NCI-H1436 treated with DMSO at 0.1 percent for 48 hours (cell line): ENCODE measurements around the gene KANK4.
"Not testable (repeated sequence)": the region's sequence is repeated elsewhere in the genome, so short reads cannot be mapped to it uniquely, and the experiment has no call there.

Experiments
- DNase-seq: peaks from one replicate; lab custom pipeline; 2025; lab: John Stamatoyannopoulos, UW

The KANK4 gene

DNA sequence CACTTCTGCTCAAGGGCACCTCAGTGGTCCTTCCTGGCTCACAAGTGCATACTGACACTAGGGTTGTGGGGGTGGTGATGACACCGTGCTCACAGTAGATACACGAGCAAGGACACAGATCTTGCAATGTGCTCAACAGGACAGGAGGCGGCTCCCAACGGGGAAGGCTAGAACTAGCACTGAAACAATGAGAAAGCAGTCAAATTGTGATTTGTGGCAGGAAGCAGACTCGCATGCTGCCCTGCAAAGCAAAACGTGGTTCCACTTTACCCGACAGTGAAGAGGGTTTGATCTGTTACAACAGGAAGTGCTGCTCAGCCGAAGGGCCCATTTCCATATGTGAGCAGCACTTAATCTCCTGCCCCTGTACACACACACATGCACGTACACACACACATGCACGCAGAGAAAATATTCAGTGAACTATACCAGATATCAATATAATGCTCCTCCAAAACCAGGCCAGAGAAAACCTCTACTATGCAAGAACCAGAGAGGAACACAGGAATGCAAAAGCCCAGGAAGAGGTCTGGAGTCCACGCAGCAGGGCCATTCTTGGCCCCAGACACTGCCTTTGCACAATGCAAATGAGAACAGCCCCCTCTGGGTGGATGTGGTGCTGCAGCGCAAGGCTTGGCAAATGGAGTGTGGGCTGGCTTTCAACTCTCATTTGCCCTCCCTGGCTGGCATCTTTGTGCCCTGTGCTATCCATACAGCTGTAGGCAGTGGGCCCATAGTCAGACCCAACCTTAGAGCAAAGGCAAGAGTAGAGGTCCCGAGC is 47.1 kb downstream of the KANK4 start:
- DNase-seq: no peak

DNA sequence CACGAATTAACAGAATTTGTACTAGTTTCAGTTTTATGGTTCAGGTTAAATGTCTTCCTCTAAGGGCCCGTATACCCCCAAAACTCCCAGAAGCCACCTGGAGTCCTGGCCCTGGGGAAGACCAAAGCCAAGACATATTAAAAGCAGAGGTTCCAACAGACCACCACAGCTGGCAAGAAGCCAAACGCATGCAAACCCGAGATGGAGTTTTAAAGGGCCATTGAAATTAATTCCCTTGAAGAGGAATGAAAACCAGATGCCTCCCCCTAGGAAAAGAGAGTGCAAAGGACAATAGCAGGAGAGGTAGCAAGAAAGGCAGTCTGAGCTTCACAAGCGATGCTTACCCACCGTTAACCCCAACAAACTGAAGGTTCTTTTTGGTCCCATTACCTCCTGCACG is 48.1 kb downstream of the KANK4 start:
- no peak for DNase-seq

DNA sequence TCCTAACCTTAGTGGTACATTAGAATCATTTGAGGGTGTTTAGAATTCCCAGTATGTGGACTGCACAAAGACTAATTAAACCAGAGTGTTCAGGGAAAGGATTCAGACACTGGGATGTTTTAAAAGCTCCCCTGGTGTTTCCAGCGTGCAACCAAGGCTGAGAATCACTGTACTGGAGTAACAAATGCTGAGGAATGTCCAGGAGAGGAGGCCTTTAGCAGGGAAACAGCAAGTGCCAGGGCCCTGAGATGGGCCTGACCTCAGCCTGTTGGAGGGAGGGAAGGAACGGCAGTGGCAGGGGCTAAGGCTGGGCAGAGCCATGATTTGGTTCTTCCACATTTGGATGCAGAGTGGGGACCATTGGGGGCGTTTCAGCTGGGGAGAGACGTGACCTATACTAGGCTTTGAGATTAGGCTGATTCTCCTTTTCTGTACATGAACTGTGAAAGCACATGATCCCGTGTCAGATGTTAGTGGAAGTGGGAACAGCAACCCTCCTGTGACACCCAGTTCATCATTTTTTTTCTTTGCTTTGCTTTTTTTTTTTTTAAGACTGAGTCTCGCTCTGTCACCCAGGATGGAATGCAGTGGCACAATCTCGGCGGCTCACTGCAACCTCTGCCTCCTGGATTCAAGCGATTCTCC is 49.3 kb downstream of the KANK4 start:
- no peak for DNase-seq

GRCh38 chr1:62269439-62269838 is 49.8 kb downstream of the KANK4 start:
- no peak for DNase-seq

- no peak for DNase-seq
Observed at GRCh38 chr1:62268315-62268714, 50.9 kb downstream of the KANK4 start.

- no peak for DNase-seq
Observed at GRCh38 chr1:62265956-62266935, 53.0 kb downstream of the KANK4 start.

DNA sequence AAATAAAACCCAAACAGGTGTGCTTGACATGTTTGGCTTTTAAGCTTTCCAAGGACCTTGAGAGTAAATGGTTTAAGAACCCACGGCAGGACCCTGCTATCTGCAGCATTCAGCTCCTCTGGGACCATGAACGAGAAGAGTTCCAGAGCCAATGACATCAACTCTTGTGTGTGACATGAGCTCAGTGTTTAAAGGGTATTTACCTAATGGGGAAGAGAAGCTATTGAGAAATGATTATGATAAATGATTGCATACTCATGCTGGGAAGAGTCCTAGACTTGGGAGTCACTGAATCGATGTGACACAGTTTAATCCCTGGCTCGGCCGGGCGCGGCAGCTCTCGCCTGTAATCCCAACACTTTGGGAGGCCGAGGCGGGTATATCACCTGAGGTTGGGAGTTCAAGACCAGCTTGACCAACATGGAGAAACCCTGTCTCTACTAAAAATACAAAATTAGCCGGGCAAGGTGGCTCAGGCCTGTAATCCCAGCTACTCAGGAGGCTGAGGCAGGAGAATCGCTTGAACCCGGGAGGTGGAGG is 55.4 kb downstream of the KANK4 start:
- no peak for DNase-seq

DNA sequence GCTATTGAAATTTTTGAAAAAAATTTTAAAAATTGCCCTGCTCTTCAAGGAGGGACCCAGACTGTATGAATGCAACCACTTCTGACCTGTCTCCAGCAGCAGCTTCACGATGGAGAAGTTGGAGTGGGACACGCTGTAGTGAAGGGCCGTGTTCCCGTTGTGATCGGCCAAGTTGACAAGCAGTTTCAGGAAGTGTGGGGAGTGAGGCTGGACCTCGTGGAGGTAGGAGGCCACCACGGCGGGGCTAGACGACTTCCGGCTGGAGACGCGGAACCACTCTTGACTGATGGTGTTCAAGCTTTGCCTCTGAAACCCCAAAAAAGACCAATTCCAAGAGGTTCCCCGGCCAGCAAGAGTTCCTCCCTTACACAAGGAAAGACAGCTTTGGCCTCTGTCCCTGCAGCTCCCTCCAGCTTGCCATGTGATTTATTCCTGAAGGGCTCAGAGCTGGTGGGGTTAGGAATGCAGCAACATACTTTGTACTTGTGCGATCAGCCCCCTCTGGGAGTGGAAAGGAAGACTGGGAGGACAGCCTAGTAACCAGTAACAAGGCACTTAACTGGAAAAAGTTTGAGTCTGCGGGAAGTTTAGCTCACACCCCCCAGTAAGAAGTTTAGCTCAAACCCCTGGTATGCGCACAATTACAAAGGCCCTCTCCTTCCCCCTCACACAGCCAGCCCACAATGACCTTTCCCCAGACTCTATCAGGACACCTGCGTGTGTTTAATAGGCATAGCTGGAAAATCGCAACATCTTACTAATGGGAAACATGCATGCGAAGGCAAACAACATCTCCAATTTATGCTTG is 56.0 kb downstream of the KANK4 start:
- DNase-seq: no peak

- no peak for DNase-seq
Observed at GRCh38 chr1:62260688-62261087, 58.5 kb downstream of the KANK4 start.

GRCh38 chr1:62259551-62259950 is 59.7 kb downstream of the KANK4 start:
- no peak for DNase-seq

DNA sequence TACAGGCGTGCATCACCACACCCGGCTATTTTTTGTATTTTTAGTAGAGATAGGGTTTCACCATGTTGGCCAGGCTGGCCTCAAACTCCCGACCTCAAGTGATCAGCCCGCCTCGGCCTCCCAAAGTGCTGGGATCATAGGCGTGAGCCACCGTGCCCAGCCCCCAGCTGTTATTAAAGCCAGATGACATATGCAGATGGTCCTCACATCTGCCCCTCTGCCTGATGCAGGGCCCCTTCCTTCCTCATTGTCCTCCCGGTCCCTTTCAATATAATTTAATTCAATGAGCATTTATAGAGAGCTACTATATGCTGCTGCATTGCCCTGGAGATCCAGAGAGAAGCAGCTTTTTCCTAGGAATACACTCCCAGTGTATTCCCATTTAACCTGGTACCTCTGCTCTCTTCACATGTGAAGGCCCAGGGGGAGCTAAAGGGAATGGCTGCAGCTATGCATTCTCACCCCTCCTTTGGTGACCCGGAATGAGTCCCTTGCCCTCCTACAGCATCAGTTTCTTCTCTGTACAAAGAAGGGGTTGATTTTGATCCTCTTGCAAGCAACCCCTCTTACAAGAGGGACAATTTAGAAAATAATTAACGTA is 69.0 kb downstream of the KANK4 start:
- no peak for DNase-seq

DNA sequence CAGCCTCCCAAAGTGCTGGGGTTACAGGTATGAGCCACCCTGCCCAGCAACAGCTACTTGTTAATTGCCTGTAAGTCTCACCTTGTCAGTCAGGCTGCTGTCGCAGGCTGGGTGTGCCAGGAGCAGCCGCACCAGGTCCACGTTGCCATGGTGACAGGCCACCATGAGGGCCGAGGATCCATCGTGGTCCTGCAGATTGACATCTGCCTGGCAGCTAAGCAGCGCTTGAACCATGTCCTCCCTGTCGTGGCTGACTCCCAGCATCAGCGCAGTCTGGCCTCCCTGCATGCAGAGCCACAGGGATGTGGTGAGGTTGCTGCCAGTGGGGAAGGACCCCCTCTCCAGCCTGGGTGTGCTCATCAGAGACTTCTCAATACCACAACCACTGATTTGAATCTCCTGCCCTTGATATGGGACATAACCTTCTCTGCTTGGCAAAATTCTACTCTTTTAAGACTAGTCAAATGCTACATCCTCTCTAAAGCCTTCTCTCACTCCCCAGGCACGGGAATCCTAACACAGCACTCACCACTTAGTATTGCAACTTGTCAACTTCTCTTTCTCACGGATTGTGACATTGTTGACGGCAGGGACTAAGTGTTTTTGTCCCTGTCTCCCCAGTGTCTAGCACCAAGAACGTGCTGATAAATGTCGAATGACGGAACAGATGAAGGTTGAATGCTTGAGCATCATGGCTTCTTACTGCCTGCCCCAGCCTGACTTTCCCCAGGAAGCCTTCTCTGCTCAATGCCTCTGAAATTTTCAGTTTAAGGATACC is 71.7 kb downstream of the KANK4 start:
- no peak for DNase-seq

DNA sequence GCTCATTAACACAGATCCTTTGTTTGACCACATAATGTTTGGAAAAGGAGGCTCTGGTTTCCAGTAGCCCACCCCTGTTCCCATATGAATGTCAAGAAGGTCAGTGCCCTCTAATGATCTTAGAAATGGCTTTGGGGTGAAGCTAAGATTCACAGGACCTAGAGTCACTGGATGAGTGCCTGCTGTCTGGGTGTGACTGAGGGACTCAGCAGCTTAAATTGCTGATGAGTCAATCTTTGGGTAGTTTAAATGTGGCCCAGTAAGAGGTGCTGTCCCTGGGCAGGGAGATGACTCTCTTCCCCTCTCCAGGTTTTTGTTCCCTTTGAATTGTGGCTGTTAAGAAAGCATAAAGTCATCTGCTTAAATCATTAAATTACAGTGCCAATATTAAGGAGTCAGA is 74.0 kb downstream of the KANK4 start:
- no peak for DNase-seq

DNA sequence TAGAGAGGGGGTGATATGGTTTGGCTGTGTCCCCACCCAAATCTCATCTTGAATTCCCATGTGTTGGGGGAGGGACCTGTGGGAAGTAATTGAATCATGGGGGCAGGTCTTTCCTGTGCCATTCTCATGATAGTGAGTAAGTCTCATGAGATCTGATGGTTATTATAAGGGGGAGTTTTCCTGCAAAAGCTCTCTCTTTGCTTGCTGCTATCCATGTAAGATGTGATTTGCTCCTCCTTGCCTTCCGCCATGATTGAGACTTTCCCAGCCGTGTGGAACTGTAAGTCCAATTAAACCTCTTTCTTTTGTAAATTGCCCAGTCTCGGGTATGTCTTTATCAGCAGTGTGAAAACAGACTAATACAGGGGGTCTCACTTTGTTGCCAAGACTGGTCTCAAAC is 74.9 kb downstream of the KANK4 start:
- not testable (repeated sequence) for DNase-seq

DNA sequence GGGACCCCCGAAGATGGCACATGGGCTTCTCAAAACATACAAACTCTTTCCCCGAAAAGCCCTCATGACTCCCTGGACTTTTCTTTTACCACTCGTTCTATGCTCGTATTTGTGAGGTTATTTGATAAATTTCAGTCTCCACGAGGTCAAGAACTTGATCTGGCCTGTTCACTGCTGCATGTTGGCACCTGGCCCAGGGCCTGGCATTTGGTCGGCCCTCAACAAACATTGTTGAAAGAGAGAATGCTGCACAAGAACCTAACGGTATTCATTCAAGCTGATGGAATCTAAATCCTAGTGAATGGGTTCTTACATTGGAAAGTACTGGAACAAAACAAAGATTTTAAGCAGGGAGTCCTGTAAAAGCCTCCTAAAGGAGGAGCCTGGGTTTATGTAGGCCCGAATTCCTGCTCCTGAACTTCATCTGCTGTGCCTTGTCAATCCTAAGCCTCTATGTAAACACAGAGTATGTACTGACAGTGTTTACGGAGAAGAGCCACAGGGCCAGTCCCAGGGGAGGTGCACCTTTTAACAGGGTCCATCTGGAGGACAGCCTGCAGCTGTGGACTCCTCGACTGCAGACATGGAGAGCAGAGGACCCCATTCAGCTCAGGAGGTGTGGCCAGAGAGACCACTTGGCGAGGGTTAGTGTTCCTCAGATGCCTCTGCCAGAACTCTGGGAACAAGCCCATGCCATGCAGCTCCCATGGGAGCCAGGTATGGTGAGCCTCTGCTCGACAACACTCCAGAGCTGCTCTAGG is 77.7 kb downstream of the KANK4 start:
- no peak for DNase-seq

GRCh38 chr1:62240651-62241370 is 78.4 kb downstream of the KANK4 start:
- no peak for DNase-seq

- not testable (repeated sequence) for DNase-seq
Observed at GRCh38 chr1:62239652-62240403, 79.4 kb downstream of the KANK4 start.

DNA sequence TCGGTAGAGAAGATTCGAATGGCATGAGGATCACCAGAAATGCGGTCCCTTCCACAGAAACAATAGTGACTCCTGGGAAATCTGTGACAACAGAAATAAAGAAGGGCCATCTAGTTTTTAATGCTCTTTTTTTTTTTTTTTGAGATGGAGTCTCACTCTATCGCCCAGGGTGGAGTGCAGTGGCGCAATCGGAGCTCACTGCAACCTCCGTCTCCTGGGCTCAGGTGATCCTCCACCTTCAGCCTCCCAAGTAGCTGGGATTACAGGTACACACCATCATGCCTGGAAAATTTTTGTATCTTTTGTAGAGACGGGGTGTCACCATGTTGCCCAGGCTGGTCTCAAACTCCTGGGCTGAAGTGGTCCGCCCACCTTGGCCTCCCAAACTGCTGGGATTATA is 80.7 kb downstream of the KANK4 start:
- no peak for DNase-seq
